Spleen (tissue), 11 donors: ENCODE measurements around the gene STXBP1. TPM values are rescaled to one million over a fixed set of nuclear protein-coding genes. Genes with fewer than 3 reads are reported as not detected.
A peak's percentile ranks its signal among the peaks of the same experiment; 100 is the strongest.

ENCODE experiments used
- DNase-seq: peaks from one replicate; pipeline ENCODE4 v3.0.0-alpha.2; 2020
- H3K27ac ChIP-seq, 8 donors: fragments of 200-600 bp; sonication (generic) in 7 of 8; 1 replicate in 4 of 8; 2 replicates in 4 of 8; pipeline versions ENCODE4 v1.5.0 to v1.8.0; 2016 to 2021; ENCODE audit warnings: inconsistent platforms in 4 of 8, mild to moderate bottlenecking in 4 of 8, moderate library complexity in 1 of 8
- H3K27me3 ChIP-seq, 7 donors: fragments of 200-600 bp; sonication (generic) in 6 of 7; replicated peaks in 1 of 7; 1 replicate in 4 of 7; 2 replicates in 3 of 7; pipeline versions ENCODE4 v1.5.0 to v1.8.0; 2016 to 2021; ENCODE audit warnings: inconsistent platforms in 3 of 7, mild to moderate bottlenecking in 1 of 7
- H3K36me3 ChIP-seq, 6 donors: fragments of 200-600 bp; sonication (generic) in 5 of 6; 1 replicate in 4 of 6; 2 replicates in 2 of 6; pipeline versions ENCODE4 v1.5.0 to v1.8.0; 2016 to 2021; ENCODE audit warnings: inconsistent platforms in 2 of 6
- H3K4me1 ChIP-seq, 6 donors: fragments of 200-600 bp; sonication (generic) in 5 of 6; 1 replicate in 3 of 6; 2 replicates in 3 of 6; pipeline versions ENCODE4 v1.5.0 to v1.8.0; 2016 to 2021; ENCODE audit warnings: inconsistent platforms in 3 of 6
- H3K4me3 ChIP-seq, 8 donors: fragments of 200-600 bp; sonication (generic) in 7 of 8; 1 replicate in 4 of 8; 2 replicates in 4 of 8; pipeline versions ENCODE4 v1.5.0 to v1.8.0; 2016 to 2021; ENCODE audit warnings: inconsistent platforms in 4 of 8, mild to moderate bottlenecking in 4 of 8, moderate library complexity in 2 of 8
- H3K9me3 ChIP-seq, 8 donors: fragments of 200-600 bp; sonication (generic) in 7 of 8; 1 replicate in 4 of 8; 2 replicates in 4 of 8; pipeline versions ENCODE4 v1.5.0 to v1.8.0; 2016 to 2021; ENCODE audit warnings: inconsistent platforms in 4 of 8
- CTCF ChIP-seq, 11 experiments: fragments of 200-600 bp in 7 of 11; fragments of 450-650 bp in 4 of 11; sonication (generic) in 4 of 11; IDR thresholded peaks in 8 of 11; conservative IDR thresholded peaks in 3 of 11; 1 replicate in 7 of 11; 2 replicates in 4 of 11; pipeline versions ENCODE4 v1.4.0 to v1.8.0; 2016 to 2021; ENCODE audit warnings: antibody characterized with exemption in 11 of 11, inconsistent platforms in 4 of 11, mild to moderate bottlenecking in 1 of 11
- POLR2A ChIP-seq, 3 donors: fragments of 450-650 bp; IDR thresholded peaks; one replicate each; pipeline ENCODE4 v1.5.1; 2017; ENCODE audit warnings: antibody characterized with exemption in 3 of 3, mild to moderate bottlenecking in 1 of 3
- POLR2AphosphoS5 ChIP-seq, 3 donors: sonication (generic); formaldehyde crosslinking; IDR thresholded peaks; one replicate each; pipeline ENCODE4 v1.5.1; 2017; ENCODE audit warnings: antibody characterized with exemption in 3 of 3
- WGBS, 5 donors: extraction: QIAGEN DNeasy Blood & Tissue Kit in 3 of 5; methylation state at CpG; one replicate each; pipeline versions ENCODE4 v1.1.5 to v1.1.7; 2013 to 2018; 5-methylcytosine and 5-hydroxymethylcytosine counted together
- intact Hi-C: fragments of 100-400 bp; cut with DNase I; formaldehyde crosslinking; loops from one replicate; pipeline ENCODE4 v1.15.0; 2023; ENCODE audit warnings: low total_unique reads
- polyA plus RNA-seq, 3 donors: library from polyadenylated mRNA; stranded (reverse); fragments of 200-250 nt; gene quantifications; one replicate each; pipeline ENCODE4 v1.2.1, GENCODE V29; 2013
- total RNA-seq, 7 donors: library from RNA; depleted of rRNA in 3 of 7; stranded (reverse); fragments of >200 nt in 3 of 7; fragmentation: NEBNext Ultra II Directional in 4 of 7; extraction: Animal tissue kit (Norgen Biotek cat#: 25700) in 4 of 7; gene quantifications; one replicate each; pipeline versions ENCODE4 v1.1.0 to v1.2.1, GENCODE V29; 2016 to 2021
- donor health status: healthy with polysubstance abuse.
- donor health status: DM: no; HTN: no; CAD: no; lungs with moderate emphysema.
- donor health status: DM: no; HTN: no; CAD: no.
- donor health status: Bipolar disorder and iron deficiency.
- donor health status: healthy.
- donor health status: DM: no; HTN: no; CAD: no.
- donor health status: DM: yes; HTN: yes; CAD: no.

Gene STXBP1
- total and polyA plus RNA-seq, 10 donors, result 4.3 to 75.7 (median 31.6) TPM

GRCh38 chr9:127585161-127585819 lies 26.8 kb upstream of the STXBP1 start:
- DNase-seq, result no peak
- no peak for TF ChIP-seq POLR2AphosphoS5 (IDR thresholded peaks at IDR 0.05)
- TF ChIP-seq POLR2A (IDR thresholded peaks at IDR 0.05), result no peak
- no peak for TF ChIP-seq CTCF (IDR thresholded peaks at IDR 0.05 in 8 of 11, conservative IDR thresholded peaks at IDR 0.05 in 3 of 11)
- no peak overlapping the region for H3K27ac ChIP-seq
- no peaks in the 10 kb centered on the region for H3K36me3 ChIP-seq
- 88 to 98% (median 92%) methylated on average over 4 of the region's 4 CpGs for WGBS, 5 donors
- H3K9me3 ChIP-seq, result no peaks in the 10 kb centered on the region
- H3K4me1 ChIP-seq, result peaks cover 0 to 27% (median 14%) of the 10 kb centered on the region in 6 donors
- H3K27me3 ChIP-seq, result peaks cover 0 to 24% (median 0%) of the 10 kb centered on the region in 7 donors
- intact Hi-C loops, result loop anchor here (5.0 kb wide), 1 partner anchor 83 kb away; no protein-coding TSS in a partner anchor
- no peak overlapping the region for H3K4me3 ChIP-seq

GRCh38 chr9:127586096-127586495 lies 26.0 kb upstream of the STXBP1 start:
- no peaks in the 10 kb centered on the region for H3K9me3 ChIP-seq
- intact Hi-C loops, result loop anchor here (5.0 kb wide), 1 partner anchor 84 kb away; no protein-coding TSS in a partner anchor
- peaks cover 0 to 32% (median 0%) of the 10 kb centered on the region in 7 donors for H3K27me3 ChIP-seq
- TF ChIP-seq CTCF (IDR thresholded peaks at IDR 0.05 in 8 of 11, conservative IDR thresholded peaks at IDR 0.05 in 3 of 11) (no peak), POLR2A (IDR thresholded peaks at IDR 0.05) (no peak), POLR2AphosphoS5 (IDR thresholded peaks at IDR 0.05) (no peak)
- DNase-seq, result no peak
- WGBS, 5 donors, result 70 to 86% (median 78%) methylated on average over 9 to 14 of the region's 14 CpGs
- peaks cover 0 to 19% (median 10%) of the 10 kb centered on the region in 6 donors for H3K4me1 ChIP-seq
- H3K36me3 ChIP-seq, result no peaks in the 10 kb centered on the region
- no peak overlapping the region for H3K27ac ChIP-seq
- no peak overlapping the region for H3K4me3 ChIP-seq

GRCh38 chr9:127586537-127586936 lies 25.5 kb upstream of the STXBP1 start:
- no peak overlapping the region for H3K27ac ChIP-seq
- H3K27me3 ChIP-seq, result peaks cover 0 to 36% (median 0%) of the 10 kb centered on the region in 7 donors
- WGBS, 5 donors, result 51 to 69% (median 58%) methylated on average over 4 to 5 of the region's 5 CpGs
- intact Hi-C loops, result loop anchor here (5.0 kb wide), 1 partner anchor 84 kb away; no protein-coding TSS in a partner anchor
- H3K4me1 ChIP-seq, result peaks cover 0 to 18% (median 10%) of the 10 kb centered on the region in 6 donors
- H3K36me3 ChIP-seq, result no peaks in the 10 kb centered on the region
- H3K4me3 ChIP-seq, result no peak overlapping the region
- TF ChIP-seq CTCF (IDR thresholded peaks at IDR 0.05 in 8 of 11, conservative IDR thresholded peaks at IDR 0.05 in 3 of 11) (peak; percentile 55 to 91 (median 80)), POLR2AphosphoS5 (IDR thresholded peaks at IDR 0.05) (peak in 2 of 3 donors; percentile 27 to 38), POLR2A (IDR thresholded peaks at IDR 0.05) (no peak)
- DNase-seq, result peak; percentile 80
- no peaks in the 10 kb centered on the region for H3K9me3 ChIP-seq

- intact Hi-C loops, result loop anchor here (5.0 kb wide), 1 partner anchor 86 kb away; no protein-coding TSS in a partner anchor
- no peak overlapping the region for H3K4me3 ChIP-seq
- TF ChIP-seq POLR2AphosphoS5 (IDR thresholded peaks at IDR 0.05), result no peak
- no peak for TF ChIP-seq POLR2A (IDR thresholded peaks at IDR 0.05)
- no peak for TF ChIP-seq CTCF (IDR thresholded peaks at IDR 0.05 in 8 of 11, conservative IDR thresholded peaks at IDR 0.05 in 3 of 11)
- H3K27ac ChIP-seq, result no peak overlapping the region
- H3K27me3 ChIP-seq, result peaks cover 0 to 39% (median 0%) of the 10 kb centered on the region in 7 donors
- DNase-seq, result no peak
- no peaks in the 10 kb centered on the region for H3K9me3 ChIP-seq
- 63 to 89% (median 77%) methylated on average over 2 of the region's 2 CpGs for WGBS, 5 donors
- H3K4me1 ChIP-seq, result peaks cover 0 to 18% (median 10%) of the 10 kb centered on the region in 6 donors
- H3K36me3 ChIP-seq, result no peaks in the 10 kb centered on the region
Measured at GRCh38 chr9:127587966-127588365, 24.1 kb upstream of the STXBP1 start.
